ENCODE measurements around the gene TMED7. TPM values are rescaled to one million over a fixed set of nuclear protein-coding genes. Genes with fewer than 3 reads are reported as not detected.

The TMED7 gene
- total RNA-seq, 1 experiment from 2014 or later = 86.5 TPM

DNA sequence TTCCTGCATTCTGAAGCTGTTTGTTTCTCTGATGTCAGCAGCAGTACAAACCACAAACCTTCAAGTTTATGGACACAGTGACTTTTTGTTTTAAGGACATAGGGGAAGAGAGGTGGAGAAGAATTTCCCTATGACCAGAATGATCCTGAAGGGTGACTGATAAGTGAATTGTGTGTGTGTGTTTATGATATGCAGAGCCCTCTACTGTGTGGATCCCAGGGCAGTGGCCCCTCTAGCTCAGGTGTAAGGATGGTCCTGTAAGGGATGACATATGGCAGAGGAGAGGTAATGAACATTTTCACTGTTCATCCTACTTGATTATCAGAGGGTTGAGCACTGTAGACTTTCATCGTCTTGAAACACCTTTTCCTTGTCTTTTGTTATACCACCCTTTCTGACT lies 30.6 kb upstream of the TMED7 start:
- ChIA-PET POLR2A (no interaction called here), CTCF (no interaction called here)
- no peak for ATAC-seq
- TF ChIP-seq, protein P1, sequence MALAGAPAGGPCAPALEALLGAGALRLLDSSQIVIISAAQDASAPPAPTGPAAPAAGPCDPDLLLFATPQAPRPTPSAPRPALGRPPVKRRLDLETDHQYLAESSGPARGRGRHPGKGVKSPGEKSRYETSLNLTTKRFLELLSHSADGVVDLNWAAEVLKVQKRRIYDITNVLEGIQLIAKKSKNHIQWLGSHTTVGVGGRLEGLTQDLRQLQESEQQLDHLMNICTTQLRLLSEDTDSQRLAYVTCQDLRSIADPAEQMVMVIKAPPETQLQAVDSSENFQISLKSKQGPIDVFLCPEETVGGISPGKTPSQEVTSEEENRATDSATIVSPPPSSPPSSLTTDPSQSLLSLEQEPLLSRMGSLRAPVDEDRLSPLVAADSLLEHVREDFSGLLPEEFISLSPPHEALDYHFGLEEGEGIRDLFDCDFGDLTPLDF (CRISPR knock-in tag; IDR thresholded peaks at IDR 0.05) = no peak
- no peak for TF ChIP-seq NFE2L1 (CRISPR knock-in tag; IDR thresholded peaks at IDR 0.05)
- TF ChIP-seq ETV6 (CRISPR knock-in tag; IDR thresholded peaks at IDR 0.05) = no peak
- TF ChIP-seq, protein P2, sequence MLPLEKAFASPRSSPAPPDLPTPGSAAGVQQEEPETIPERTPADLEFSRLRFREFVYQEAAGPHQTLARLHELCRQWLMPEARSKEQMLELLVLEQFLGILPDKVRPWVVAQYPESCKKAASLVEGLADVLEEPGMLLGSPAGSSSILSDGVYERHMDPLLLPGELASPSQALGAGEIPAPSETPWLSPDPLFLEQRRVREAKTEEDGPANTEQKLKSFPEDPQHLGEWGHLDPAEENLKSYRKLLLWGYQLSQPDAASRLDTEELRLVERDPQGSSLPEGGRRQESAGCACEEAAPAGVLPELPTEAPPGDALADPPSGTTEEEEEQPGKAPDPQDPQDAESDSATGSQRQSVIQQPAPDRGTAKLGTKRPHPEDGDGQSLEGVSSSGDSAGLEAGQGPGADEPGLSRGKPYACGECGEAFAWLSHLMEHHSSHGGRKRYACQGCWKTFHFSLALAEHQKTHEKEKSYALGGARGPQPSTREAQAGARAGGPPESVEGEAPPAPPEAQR (CRISPR knock-in tag; IDR thresholded peaks at IDR 0.05) = no peak
- TF ChIP-seq, protein P3, sequence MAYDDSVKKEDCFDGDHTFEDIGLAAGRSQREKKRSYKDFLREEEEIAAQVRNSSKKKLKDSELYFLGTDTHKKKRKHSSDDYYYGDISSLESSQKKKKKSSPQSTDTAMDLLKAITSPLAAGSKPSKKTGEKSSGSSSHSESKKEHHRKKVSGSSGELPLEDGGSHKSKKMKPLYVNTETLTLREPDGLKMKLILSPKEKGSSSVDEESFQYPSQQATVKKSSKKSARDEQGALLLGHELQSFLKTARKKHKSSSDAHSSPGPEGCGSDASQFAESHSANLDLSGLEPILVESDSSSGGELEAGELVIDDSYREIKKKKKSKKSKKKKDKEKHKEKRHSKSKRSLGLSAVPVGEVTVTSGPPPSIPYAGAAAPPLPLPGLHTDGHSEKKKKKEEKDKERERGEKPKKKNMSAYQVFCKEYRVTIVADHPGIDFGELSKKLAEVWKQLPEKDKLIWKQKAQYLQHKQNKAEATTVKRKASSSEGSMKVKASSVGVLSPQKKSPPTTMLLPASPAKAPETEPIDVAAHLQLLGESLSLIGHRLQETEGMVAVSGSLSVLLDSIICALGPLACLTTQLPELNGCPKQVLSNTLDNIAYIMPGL (CRISPR knock-in tag; IDR thresholded peaks at IDR 0.05) = no peak
- TF ChIP-seq, protein P4, sequence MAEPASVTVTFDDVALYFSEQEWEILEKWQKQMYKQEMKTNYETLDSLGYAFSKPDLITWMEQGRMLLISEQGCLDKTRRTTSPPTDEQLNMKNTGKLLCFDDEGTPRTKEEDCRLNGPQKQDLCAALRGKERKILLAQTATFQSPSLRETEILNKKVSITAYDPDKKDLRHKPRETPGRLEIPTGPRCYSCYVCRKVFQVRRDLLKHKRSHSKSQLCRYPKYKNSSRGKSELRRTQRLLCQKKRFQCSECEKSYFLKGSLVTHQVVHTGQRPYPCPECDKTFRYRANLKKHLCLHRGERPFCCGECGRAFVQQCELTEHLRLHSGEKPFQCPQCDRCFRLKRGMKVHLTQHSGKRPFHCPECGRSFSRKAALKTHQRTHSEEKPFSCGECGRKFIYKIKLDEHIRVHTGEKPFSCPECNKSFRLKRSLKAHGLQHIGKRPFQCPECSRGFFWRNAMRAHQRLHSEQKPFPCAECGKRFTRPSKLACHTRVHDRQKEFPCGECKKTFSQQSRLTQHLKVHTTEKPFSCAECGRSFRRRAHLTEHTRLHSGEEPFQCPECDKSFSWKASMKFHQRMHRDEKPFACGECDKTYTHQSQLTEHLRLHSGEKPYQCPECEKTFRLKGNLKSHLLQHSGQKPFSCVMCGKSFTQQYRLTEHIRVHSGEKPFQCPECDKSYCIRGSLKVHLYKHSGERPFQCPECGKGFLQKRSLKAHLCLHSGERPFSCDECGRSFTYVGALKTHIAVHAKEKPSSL (CRISPR knock-in tag; conservative IDR thresholded peaks at IDR 0.05) = no peak
- TF ChIP-seq FOXJ3 (CRISPR knock-in tag; IDR thresholded peaks at IDR 0.05; ENCODE audit: borderline replicate concordance) = no peak
- TF ChIP-seq, protein P5, sequence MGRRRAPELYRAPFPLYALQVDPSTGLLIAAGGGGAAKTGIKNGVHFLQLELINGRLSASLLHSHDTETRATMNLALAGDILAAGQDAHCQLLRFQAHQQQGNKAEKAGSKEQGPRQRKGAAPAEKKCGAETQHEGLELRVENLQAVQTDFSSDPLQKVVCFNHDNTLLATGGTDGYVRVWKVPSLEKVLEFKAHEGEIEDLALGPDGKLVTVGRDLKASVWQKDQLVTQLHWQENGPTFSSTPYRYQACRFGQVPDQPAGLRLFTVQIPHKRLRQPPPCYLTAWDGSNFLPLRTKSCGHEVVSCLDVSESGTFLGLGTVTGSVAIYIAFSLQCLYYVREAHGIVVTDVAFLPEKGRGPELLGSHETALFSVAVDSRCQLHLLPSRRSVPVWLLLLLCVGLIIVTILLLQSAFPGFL (CRISPR knock-in tag; IDR thresholded peaks at IDR 0.05; ENCODE audit: borderline replicate concordance) = no peak
- no peak for TF ChIP-seq SOX15 (CRISPR knock-in tag; IDR thresholded peaks at IDR 0.05)
- TF ChIP-seq CREM (CRISPR knock-in tag; IDR thresholded peaks at IDR 0.05) = no peak
- TF ChIP-seq, protein P6, sequence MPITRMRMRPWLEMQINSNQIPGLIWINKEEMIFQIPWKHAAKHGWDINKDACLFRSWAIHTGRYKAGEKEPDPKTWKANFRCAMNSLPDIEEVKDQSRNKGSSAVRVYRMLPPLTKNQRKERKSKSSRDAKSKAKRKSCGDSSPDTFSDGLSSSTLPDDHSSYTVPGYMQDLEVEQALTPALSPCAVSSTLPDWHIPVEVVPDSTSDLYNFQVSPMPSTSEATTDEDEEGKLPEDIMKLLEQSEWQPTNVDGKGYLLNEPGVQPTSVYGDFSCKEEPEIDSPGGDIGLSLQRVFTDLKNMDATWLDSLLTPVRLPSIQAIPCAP (CRISPR knock-in tag; IDR thresholded peaks at IDR 0.05) = no peak
- no peak for TF ChIP-seq TP53 (CRISPR knock-in tag; IDR thresholded peaks at IDR 0.05)
- TF ChIP-seq SMAD4 (CRISPR knock-in tag; IDR thresholded peaks at IDR 0.05) = no peak
- TF ChIP-seq CREB1 (CRISPR knock-in tag; IDR thresholded peaks at IDR 0.05) = no peak
- no peak for TF ChIP-seq NR3C1 (CRISPR knock-in tag; conservative IDR thresholded peaks at IDR 0.05; ENCODE audit: low read depth)
- no peak for TF ChIP-seq GRHL2 (CRISPR knock-in tag; IDR thresholded peaks at IDR 0.05; ENCODE audit: insufficient replicate concordance, severe bottlenecking)
- TF ChIP-seq ZNF317 (CRISPR knock-in tag; IDR thresholded peaks at IDR 0.05; ENCODE audit: borderline replicate concordance, low read depth) = no peak
- TF ChIP-seq GABPB1 (CRISPR knock-in tag; IDR thresholded peaks at IDR 0.05) = no peak
- no peak for TF ChIP-seq ZNF423 (CRISPR knock-in tag; IDR thresholded peaks at IDR 0.05)
- TF ChIP-seq, protein P7, sequence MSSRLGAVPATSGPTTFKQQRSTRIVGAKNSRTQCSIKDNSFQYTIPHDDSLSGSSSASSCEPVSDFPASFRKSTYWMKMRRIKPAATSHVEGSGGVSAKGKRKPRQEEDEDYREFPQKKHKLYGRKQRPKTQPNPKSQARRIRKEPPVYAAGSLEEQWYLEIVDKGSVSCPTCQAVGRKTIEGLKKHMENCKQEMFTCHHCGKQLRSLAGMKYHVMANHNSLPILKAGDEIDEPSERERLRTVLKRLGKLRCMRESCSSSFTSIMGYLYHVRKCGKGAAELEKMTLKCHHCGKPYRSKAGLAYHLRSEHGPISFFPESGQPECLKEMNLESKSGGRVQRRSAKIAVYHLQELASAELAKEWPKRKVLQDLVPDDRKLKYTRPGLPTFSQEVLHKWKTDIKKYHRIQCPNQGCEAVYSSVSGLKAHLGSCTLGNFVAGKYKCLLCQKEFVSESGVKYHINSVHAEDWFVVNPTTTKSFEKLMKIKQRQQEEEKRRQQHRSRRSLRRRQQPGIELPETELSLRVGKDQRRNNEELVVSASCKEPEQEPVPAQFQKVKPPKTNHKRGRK (CRISPR knock-in tag; IDR thresholded peaks at IDR 0.05; ENCODE audit: borderline replicate concordance) = no peak
- Mint-ChIP-seq H3K27ac (no peak overlapping the region), H3K27me3 (ENCODE audit: low read depth) (no peaks in the 10 kb centered on the region), H3K9me3 (peaks cover 3% of the 10 kb centered on the region; the same call in 1 of the 2 replicates), H3K4me3 (no peak overlapping the region), H3K36me3 (no peaks in the 10 kb centered on the region), H3K4me1 (peaks cover 15% of the 10 kb centered on the region)
- no peak for DNase-seq (ENCODE audit: low spot score)
